B cell (primary cell): ENCODE measurements around the gene GPR62. TPM values are rescaled to one million over a fixed set of nuclear protein-coding genes. Genes with fewer than 3 reads are reported as not detected.
A peak's percentile ranks its signal among the peaks of the same experiment; 100 is the strongest.

Experiments
- ATAC-seq: fragments of 200-7000 bp; cut with Tn5 transposase; one replicate; pipeline ENCODE4 v1.10.0; 2021; ENCODE audit warnings: low read depth, mild to moderate bottlenecking, moderate number of reproducible peaks, moderate library complexity
- CTCF ChIA-PET: fragments of 350-600 bp; sonication (Branson Sonifier 250); formaldehyde crosslinking; loops from one replicate; lab custom pipeline; 2021; ENCODE audit warnings: antibody characterized with exemption, inconsistent platforms; lab: Charles Lee
- POLR2A ChIA-PET: fragments of 350-600 bp; sonication (Branson Sonifier 250); formaldehyde crosslinking; loops from one replicate; lab custom pipeline; 2021; ENCODE audit warnings: antibody characterized with exemption; lab: Charles Lee
- DNase-seq: peaks from one replicate; pipeline ENCODE4 v3.0.0; 2013
- H2AFZ ChIP-seq: 2 replicates; pipeline ENCODE4 v1.6.1; 2012; ENCODE audit warnings: mild to moderate bottlenecking, low read depth, low read length; ENCODE audit not compliant: insufficient read depth, poor library complexity, severe bottlenecking
- H3K27ac ChIP-seq, 2 donors: 1 replicate in 1 of 2; 2 replicates in 1 of 2; pipeline ENCODE4 v1.5.1; 2012 to 2013; ENCODE audit warnings: low read length in 2 of 2, mild to moderate bottlenecking in 2 of 2, moderate library complexity in 1 of 2
- H3K27me3 ChIP-seq, 4 experiments: fragments of 200-600 bp in 1 of 4; sonication (generic) in 1 of 4; replicated peaks in 1 of 4; 1 replicate in 2 of 4; 2 replicates in 2 of 4; pipeline versions ENCODE4 v1.6.1 to v1.7.0; 2013 to 2016; ENCODE audit warnings: low read length in 3 of 4, mild to moderate bottlenecking in 2 of 4, mixed read lengths in 1 of 4, moderate library complexity in 1 of 4; ENCODE audit not compliant: insufficient read depth in 4 of 4, control insufficient read depth in 3 of 4; ENCODE audit errors: control extremely low read depth in 1 of 4
- H3K36me3 ChIP-seq, 2 experiments: replicated peaks in 1 of 2; 1 replicate in 1 of 2; 2 replicates in 1 of 2; pipeline versions ENCODE4 v1.6.1 to v1.7.1; 2013; ENCODE audit warnings: low read length in 1 of 2; ENCODE audit not compliant: insufficient read depth in 2 of 2, control insufficient read depth in 1 of 2; ENCODE audit errors: control extremely low read depth in 1 of 2, extremely low read depth in 1 of 2
- H3K4me1 ChIP-seq, 2 donors: fragments of 200-600 bp in 1 of 2; sonication (generic) in 1 of 2; 1 replicate in 1 of 2; 2 replicates in 1 of 2; pipeline versions ENCODE4 v1.5.1 to v1.6.1; 2013 to 2017; ENCODE audit warnings: low read length in 2 of 2; ENCODE audit not compliant: control insufficient read depth in 2 of 2, insufficient read depth in 2 of 2
- H3K4me2 ChIP-seq: replicated peaks from 2 replicates; pipeline ENCODE3; 2012; ENCODE audit warnings: mild to moderate bottlenecking, low read depth, low read length; ENCODE audit not compliant: poor library complexity, severe bottlenecking
- H3K4me3 ChIP-seq, 5 experiments: fragments of 200-600 bp in 1 of 5; sonication (generic) in 1 of 5; 1 replicate in 3 of 5; 2 replicates in 2 of 5; pipeline versions ENCODE4 v1.5.1 to v1.7.0; 2011 to 2016; ENCODE audit warnings: low read length in 4 of 5, mild to moderate bottlenecking in 4 of 5, low read depth in 2 of 5, control low read depth in 1 of 5, moderate library complexity in 1 of 5; ENCODE audit not compliant: insufficient read depth in 1 of 5; ENCODE audit errors: control extremely low read depth in 1 of 5, extremely low read depth in 1 of 5
- H3K79me2 ChIP-seq: fragments of 200-600 bp; sonication (generic); one replicate; pipeline ENCODE4 v1.6.0; 2016; ENCODE audit warnings: low read length; ENCODE audit not compliant: control insufficient read depth, insufficient read depth
- H3K9ac ChIP-seq: fragments of 200-600 bp; sonication (generic); 2 replicates; pipeline ENCODE4 v1.6.1; 2017; ENCODE audit warnings: mild to moderate bottlenecking, low read length, moderate library complexity
- H3K9me3 ChIP-seq, 3 donors: one replicate each; pipeline versions ENCODE4 v1.6.1 to v1.7.1; 2013; ENCODE audit warnings: low read length in 2 of 3; ENCODE audit not compliant: control insufficient read depth in 2 of 3, insufficient read depth in 1 of 3; ENCODE audit errors: control extremely low read depth in 1 of 3
- H4K20me1 ChIP-seq: 2 replicates; pipeline ENCODE4 v1.6.0; 2012; ENCODE audit warnings: mild to moderate bottlenecking, low read length; ENCODE audit not compliant: insufficient read depth, control insufficient read depth, poor library complexity, severe bottlenecking
- H3K27ac Mint-ChIP-seq: one replicate; pipeline ENCODE4 v1.8.0; 2021; ENCODE audit warnings: mixed read lengths
- H3K27me3 Mint-ChIP-seq: one replicate; pipeline ENCODE4 v1.8.0; 2021; ENCODE audit warnings: mixed read lengths
- H3K4me1 Mint-ChIP-seq: one replicate; pipeline ENCODE4 v1.8.0; 2021; ENCODE audit warnings: mixed read lengths
- H3K4me3 Mint-ChIP-seq: one replicate; pipeline ENCODE4 v1.8.0; 2021; ENCODE audit warnings: mixed read lengths
- H3K9me3 Mint-ChIP-seq: one replicate; pipeline ENCODE4 v1.8.0; 2022; ENCODE audit warnings: mixed read lengths; ENCODE audit not compliant: insufficient read depth
- CTCF ChIP-seq: fragments of 200-600 bp; IDR thresholded peaks from one replicate; pipeline ENCODE4 v1.8.0; 2022; ENCODE audit warnings: antibody characterized with exemption, mild to moderate bottlenecking
- EZH2 ChIP-seq: IDR thresholded peaks from 2 replicates; pipeline ENCODE4 v1.6.1; 2012; ENCODE audit warnings: borderline replicate concordance, low read depth, mild to moderate bottlenecking, moderate library complexity, low read length; ENCODE audit not compliant: insufficient read depth, poor library complexity, severe bottlenecking
- WGBS: methylation state at CpG from one replicate; pipeline ENCODE4 v1.1.5; 2013; ENCODE audit warnings: missing lambda C conversion rate; ENCODE audit not compliant: insufficient coverage; 5-methylcytosine and 5-hydroxymethylcytosine counted together
- intact Hi-C: fragments of 100-400 bp; cut with micrococcal nuclease; formaldehyde crosslinking; loops from one replicate; pipeline ENCODE4 v1.10.0; 2022
- polyA plus RNA-seq: library from polyadenylated mRNA; depleted of rRNA; stranded (reverse); fragments of >200 nt; gene quantifications from 2 replicates; pipeline ENCODE4 v1.2.3, GENCODE V29; 2012
- total RNA-seq, 2 donors: library from RNA; stranded (reverse); fragments of 120-200 nt in 1 of 2; gene quantifications; 1 replicate in 1 of 2; 2 replicates in 1 of 2; pipeline versions ENCODE4 v1.2.3 to v1.2.4, GENCODE V29; 2013 to 2022

The GPR62 gene
- total and polyA plus RNA-seq, 2 donors (not counting 1 experiment from before 2014, with no cell fraction given) = not detected

- Histone ChIP-seq H2AFZ (peak overlapping the region; percentile 92), H3K4me2 (peak overlapping the region; percentile 96), H3K27ac (no peak overlapping the region), H3K9me3 (no peaks in the 10 kb centered on the region), H3K27me3 (no peaks in the 10 kb centered on the region), H3K9ac (no peak overlapping the region), H3K4me1 (peaks cover 22 to 26% of the 10 kb centered on the region in 2 donors), H3K4me3 (no peak overlapping the region), H3K36me3 (peaks cover 0 to 10% of the 10 kb centered on the region in 2 experiments), H3K79me2 (peaks cover 21% of the 10 kb centered on the region), H4K20me1 (no peaks in the 10 kb centered on the region)
- TF ChIP-seq CTCF (no peak), EZH2 (no peak)
- no peaks in the 10 kb centered on the region for H3K9me3 Mint-ChIP-seq
- WGBS = 96% methylated on average over 21 of the region's 21 CpGs
- intact Hi-C loops = loop anchor here (5.0 kb wide), 2 partner anchors 261 to 556 kb away; partner anchors contain the start of gene MANF
- ChIA-PET CTCF (interaction anchor here (0.8 to 3.4 kb wide), 7 partner anchors 19 to 217 kb away, joined by 3 to 45 read pairs (median 6); partner anchors contain the start of genes ABHD14A, ABHD14B and PCBP4), POLR2A (interaction anchor here (0.6 to 2.5 kb wide), 2 partner anchors 30 to 512 kb away, joined by 3 to 13 read pairs; partner anchors contain the start of genes ABHD14A, ABHD14B and NISCH)
- H3K27me3 Mint-ChIP-seq = no peaks in the 10 kb centered on the region
- H3K4me1 Mint-ChIP-seq = peaks cover 36% of the 10 kb centered on the region
- H3K4me3 Mint-ChIP-seq = peak overlapping the region; percentile 95
- DNase-seq (peak; percentile 30), ATAC-seq (no peak)
- H3K27ac Mint-ChIP-seq = peak overlapping the region; percentile 59
Observed at GRCh38 chr3:51943451-51944391, 11.5 kb upstream of the GPR62 start.
